DOHH2 (cell line): ENCODE data around the gene TBL1X.

ENCODE experiments used
- CTCF ChIP-seq: fragments of 200-600 bp; sonication (generic); IDR thresholded peaks from one replicate; pipeline ENCODE4 v1.5.1; 2014; ENCODE audit warnings: antibody characterized with exemption, mild to moderate bottlenecking, low read depth, low read length; ENCODE audit not compliant: poor library complexity, severe bottlenecking
- EZH2phosphoT487 ChIP-seq: fragments of 200-600 bp; sonication (generic); IDR thresholded peaks from 2 replicates; pipeline ENCODE4 v1.6.1; 2017; ENCODE audit warnings: borderline replicate concordance, mild to moderate bottlenecking, antibody characterized with exemption, low read length, moderate library complexity, mixed read lengths

- TF ChIP-seq CTCF (no peak), EZH2phosphoT487 (no peak)
Observed at GRCh38 chrX:9730752-9731151, 265.9 kb downstream of the TBL1X start.
